ENCODE data around the gene SLC6A6.

SLC6A6 gene

GRCh38 chr3:14464141-14464465, 61.7 kb downstream of the SLC6A6 start:
- DNase-seq: no peak
- Mint-ChIP-seq H3K36me3 (ENCODE audit: insufficient read depth) (peaks cover 22% of the 10 kb centered on the region), H3K4me3 (no peak overlapping the region), H3K27ac (no peak overlapping the region), H3K27me3 (no peaks in the 10 kb centered on the region), H3K4me1 (ENCODE audit: low read depth in 2 of 2) (peaks cover 0 to 6% of the 10 kb centered on the region in 2 donors), H3K9me3 (no peaks in the 10 kb centered on the region)
- ATAC-seq (replicated peaks): no peak

- Mint-ChIP-seq H3K4me3 (no peak overlapping the region), H3K36me3 (ENCODE audit: insufficient read depth) (peaks cover 26% of the 10 kb centered on the region), H3K27ac (no peak overlapping the region)
These were observed 62.1 kb downstream of the SLC6A6 start for GRCh38 chr3:14464521-14464920.

GRCh38 chr3:14465425-14465824, 63.0 kb downstream of the SLC6A6 start:
- no peaks in the 10 kb centered on the region for H3K9me3 Mint-ChIP-seq
- no peak for ATAC-seq (replicated peaks)
- H3K4me1 Mint-ChIP-seq (ENCODE audit: low read depth in 2 of 2): peaks cover 0 to 3% of the 10 kb centered on the region in 2 donors
- H3K4me3 Mint-ChIP-seq: no peak overlapping the region
- no peak for DNase-seq
- no peaks in the 10 kb centered on the region for H3K27me3 Mint-ChIP-seq
- no peak overlapping the region for H3K27ac Mint-ChIP-seq
- peaks cover 28% of the 10 kb centered on the region for H3K36me3 Mint-ChIP-seq (ENCODE audit: insufficient read depth)

More at GRCh38 chr3:14464521-14464920, 62.1 kb downstream of the SLC6A6 start:
- Mint-ChIP-seq H3K9me3 (no peaks in the 10 kb centered on the region), H3K4me1 (ENCODE audit: low read depth in 2 of 2) (peaks cover 0 to 6% of the 10 kb centered on the region in 2 donors), H3K27me3 (no peaks in the 10 kb centered on the region)
- DNase-seq (no peak), ATAC-seq (replicated peaks) (no peak)

- H3K36me3 Mint-ChIP-seq (ENCODE audit: insufficient read depth): peaks cover 29% of the 10 kb centered on the region
- DNase-seq: no peak
- no peak for ATAC-seq (replicated peaks)
- H3K4me3 Mint-ChIP-seq: no peak overlapping the region
- H3K9me3 Mint-ChIP-seq: no peaks in the 10 kb centered on the region
- H3K4me1 Mint-ChIP-seq (ENCODE audit: low read depth in 2 of 2): peaks cover 0 to 3% of the 10 kb centered on the region in 2 donors
- H3K27ac Mint-ChIP-seq: no peak overlapping the region
- no peaks in the 10 kb centered on the region for H3K27me3 Mint-ChIP-seq
These were observed 63.9 kb downstream of the SLC6A6 start for GRCh38 chr3:14466179-14466903.

- Mint-ChIP-seq H3K4me3 (no peak overlapping the region), H3K27ac (no peak overlapping the region), H3K27me3 (no peaks in the 10 kb centered on the region), H3K9me3 (no peaks in the 10 kb centered on the region), H3K4me1 (ENCODE audit: low read depth in 2 of 2) (no peaks in the 10 kb centered on the region), H3K36me3 (ENCODE audit: insufficient read depth) (peaks cover 31% of the 10 kb centered on the region)
- ATAC-seq (replicated peaks): peak; percentile 61
- peak; percentile 15 to 47 (median 42) for DNase-seq
These were observed 65.6 kb downstream of the SLC6A6 start for GRCh38 chr3:14467814-14468620.

- Mint-ChIP-seq H3K27me3 (no peaks in the 10 kb centered on the region), H3K27ac (no peak overlapping the region), H3K36me3 (ENCODE audit: insufficient read depth) (peaks cover 34% of the 10 kb centered on the region), H3K4me1 (ENCODE audit: low read depth in 2 of 2) (no peaks in the 10 kb centered on the region), H3K9me3 (no peaks in the 10 kb centered on the region), H3K4me3 (no peak overlapping the region)
- ATAC-seq (replicated peaks) (no peak), DNase-seq (no peak)
These were observed 66.2 kb downstream of the SLC6A6 start for GRCh38 chr3:14468621-14468981.

- Mint-ChIP-seq H3K27me3 (no peaks in the 10 kb centered on the region), H3K36me3 (ENCODE audit: insufficient read depth) (peaks cover 38% of the 10 kb centered on the region), H3K9me3 (no peaks in the 10 kb centered on the region), H3K4me1 (ENCODE audit: low read depth in 2 of 2) (no peaks in the 10 kb centered on the region), H3K4me3 (no peak overlapping the region), H3K27ac (no peak overlapping the region)
- ATAC-seq (replicated peaks) (no peak), DNase-seq (no peak)
These were observed 68.1 kb downstream of the SLC6A6 start for GRCh38 chr3:14470461-14470860.

- no peak for ATAC-seq (replicated peaks)
- H3K27me3 Mint-ChIP-seq: no peaks in the 10 kb centered on the region
- H3K4me1 Mint-ChIP-seq (ENCODE audit: low read depth in 2 of 2): no peaks in the 10 kb centered on the region
- no peak overlapping the region for H3K27ac Mint-ChIP-seq
- no peak for DNase-seq
- peaks cover 42% of the 10 kb centered on the region for H3K36me3 Mint-ChIP-seq (ENCODE audit: insufficient read depth)
- H3K9me3 Mint-ChIP-seq: no peaks in the 10 kb centered on the region
- no peak overlapping the region for H3K4me3 Mint-ChIP-seq
These were observed 68.6 kb downstream of the SLC6A6 start for GRCh38 chr3:14471016-14471415.

GRCh38 chr3:14471690-14472089, 69.3 kb downstream of the SLC6A6 start:
- no peaks in the 10 kb centered on the region for H3K9me3 Mint-ChIP-seq
- DNase-seq (no peak), ATAC-seq (replicated peaks) (no peak)
- H3K36me3 Mint-ChIP-seq (ENCODE audit: insufficient read depth): peaks cover 46% of the 10 kb centered on the region
- H3K4me1 Mint-ChIP-seq (ENCODE audit: low read depth in 2 of 2): no peaks in the 10 kb centered on the region
- no peak overlapping the region for H3K4me3 Mint-ChIP-seq
- no peaks in the 10 kb centered on the region for H3K27me3 Mint-ChIP-seq
- H3K27ac Mint-ChIP-seq: no peak overlapping the region

GRCh38 chr3:14472471-14473351, 70.3 kb downstream of the SLC6A6 start:
- H3K36me3 Mint-ChIP-seq (ENCODE audit: insufficient read depth): peaks cover 48% of the 10 kb centered on the region
- DNase-seq (no peak), ATAC-seq (replicated peaks) (no peak)
- peak overlapping the region in 1 of 2 donors; percentile 41 for H3K27ac Mint-ChIP-seq
- H3K27me3 Mint-ChIP-seq: no peaks in the 10 kb centered on the region
- H3K4me1 Mint-ChIP-seq (ENCODE audit: low read depth in 2 of 2): no peaks in the 10 kb centered on the region
- H3K4me3 Mint-ChIP-seq: no peak overlapping the region
- no peaks in the 10 kb centered on the region for H3K9me3 Mint-ChIP-seq

- ATAC-seq (replicated peaks) (no peak), DNase-seq (no peak)
- no peaks in the 10 kb centered on the region for H3K9me3 Mint-ChIP-seq
- H3K27ac Mint-ChIP-seq: peak overlapping the region in 1 of 2 donors; percentile 41
- peaks cover 50% of the 10 kb centered on the region for H3K36me3 Mint-ChIP-seq (ENCODE audit: insufficient read depth)
- H3K4me1 Mint-ChIP-seq (ENCODE audit: low read depth in 2 of 2): no peaks in the 10 kb centered on the region
- no peaks in the 10 kb centered on the region for H3K27me3 Mint-ChIP-seq
- H3K4me3 Mint-ChIP-seq: no peak overlapping the region
These were observed 71.0 kb downstream of the SLC6A6 start for GRCh38 chr3:14473411-14473891.

GRCh38 chr3:14474363-14475081, 72.1 kb downstream of the SLC6A6 start:
- no peak for DNase-seq
- no peaks in the 10 kb centered on the region for H3K9me3 Mint-ChIP-seq
- no peaks in the 10 kb centered on the region for H3K4me1 Mint-ChIP-seq (ENCODE audit: low read depth in 2 of 2)
- no peak for ATAC-seq (replicated peaks)
- H3K4me3 Mint-ChIP-seq: no peak overlapping the region
- no peak overlapping the region for H3K27ac Mint-ChIP-seq
- H3K36me3 Mint-ChIP-seq (ENCODE audit: insufficient read depth): peaks cover 52% of the 10 kb centered on the region
- H3K27me3 Mint-ChIP-seq: no peaks in the 10 kb centered on the region

GRCh38 chr3:14475621-14476020, 73.2 kb downstream of the SLC6A6 start:
- Mint-ChIP-seq H3K27me3 (no peaks in the 10 kb centered on the region), H3K4me1 (ENCODE audit: low read depth in 2 of 2) (no peaks in the 10 kb centered on the region), H3K4me3 (no peak overlapping the region), H3K27ac (no peak overlapping the region), H3K36me3 (ENCODE audit: insufficient read depth) (peaks cover 48% of the 10 kb centered on the region), H3K9me3 (no peaks in the 10 kb centered on the region)
- ATAC-seq (replicated peaks) (no peak), DNase-seq (no peak)
